Upper lobe of right lung (tissue), 1 donor: ENCODE data around the gene GCH1. TPM values are rescaled to one million over a fixed set of nuclear protein-coding genes. Genes with fewer than 3 reads are reported as not detected.
"Not testable (repeated sequence)": the region's sequence is repeated elsewhere in the genome, so short reads cannot be mapped to it uniquely, and the experiment has no call there.

Source experiments
- ATAC-seq: fragments of 200-7000 bp; cut with Tn5 transposase; one replicate; pipeline ENCODE4 v1.9.1; 2020; ENCODE audit warnings: mild to moderate bottlenecking, moderate library complexity
- DNase-seq: peaks from one replicate; pipeline ENCODE4 v3.0.0-alpha.2; 2020
- H3K27ac ChIP-seq: fragments of 200-600 bp; one replicate; pipeline ENCODE4 v1.8.0; 2022
- H3K27me3 ChIP-seq: fragments of 200-600 bp; one replicate; pipeline ENCODE4 v1.8.0; 2022; ENCODE audit warnings: mild to moderate bottlenecking
- H3K36me3 ChIP-seq: fragments of 200-600 bp; one replicate; pipeline ENCODE4 v1.8.0; 2022
- H3K4me1 ChIP-seq: fragments of 200-600 bp; one replicate; pipeline ENCODE4 v1.8.0; 2022
- H3K4me3 ChIP-seq: fragments of 200-600 bp; one replicate; pipeline ENCODE4 v1.8.0; 2022; ENCODE audit warnings: mild to moderate bottlenecking
- H3K9me3 ChIP-seq: fragments of 200-600 bp; one replicate; pipeline ENCODE4 v1.8.0; 2022
- intact Hi-C: fragments of 100-400 bp; cut with DNase I; formaldehyde crosslinking; loops from one replicate; pipeline ENCODE4 v1.11.0; 2022
- total RNA-seq: library from RNA; stranded (reverse); fragmentation: NEBNext Ultra II Directional; extraction: Animal tissue kit (Norgen Biotek cat#: 25700); gene quantifications from one replicate; pipeline ENCODE4 v1.2.1, GENCODE V29; 2021
- TF ChIP-seq, protein P1 (sequence below): fragments of 200-600 bp; IDR thresholded peaks from one replicate; pipeline ENCODE4 v1.8.0; 2022; ENCODE audit warnings: antibody characterized with exemption
- donor health status: DM: no; HTN: yes; CAD: no; lungs with severe emphysema.

Gene GCH1
- total RNA-seq, 1 donor from 2014 or later, result 14.3 TPM

DNA sequence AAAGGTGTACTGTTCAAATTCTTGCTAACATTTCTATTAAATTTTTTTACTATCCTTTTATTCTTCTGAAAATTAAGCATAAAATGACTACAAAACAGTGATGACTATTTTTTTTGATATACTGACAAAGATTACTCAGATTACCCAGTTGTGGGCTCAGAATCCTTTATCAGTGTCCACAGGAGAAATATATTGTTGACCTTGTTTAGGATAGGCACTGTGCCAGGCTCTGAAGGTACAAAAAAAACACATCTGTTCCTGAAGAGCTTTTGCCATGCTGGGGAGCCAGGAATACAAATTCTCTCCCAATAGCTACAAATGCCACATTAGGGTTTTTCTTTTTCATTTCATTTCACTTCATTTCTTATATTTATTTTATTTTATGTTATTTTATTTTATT, 26.9 kb upstream of the GCH1 start:
- intact Hi-C loops, result no loop called here
- DNase-seq (no peak), ATAC-seq (no peak)
- H3K27ac ChIP-seq, result no peak overlapping the region
- H3K27me3 ChIP-seq, result no peaks in the 10 kb centered on the region
- H3K9me3 ChIP-seq, result no peaks in the 10 kb centered on the region
- TF ChIP-seq, protein P1, sequence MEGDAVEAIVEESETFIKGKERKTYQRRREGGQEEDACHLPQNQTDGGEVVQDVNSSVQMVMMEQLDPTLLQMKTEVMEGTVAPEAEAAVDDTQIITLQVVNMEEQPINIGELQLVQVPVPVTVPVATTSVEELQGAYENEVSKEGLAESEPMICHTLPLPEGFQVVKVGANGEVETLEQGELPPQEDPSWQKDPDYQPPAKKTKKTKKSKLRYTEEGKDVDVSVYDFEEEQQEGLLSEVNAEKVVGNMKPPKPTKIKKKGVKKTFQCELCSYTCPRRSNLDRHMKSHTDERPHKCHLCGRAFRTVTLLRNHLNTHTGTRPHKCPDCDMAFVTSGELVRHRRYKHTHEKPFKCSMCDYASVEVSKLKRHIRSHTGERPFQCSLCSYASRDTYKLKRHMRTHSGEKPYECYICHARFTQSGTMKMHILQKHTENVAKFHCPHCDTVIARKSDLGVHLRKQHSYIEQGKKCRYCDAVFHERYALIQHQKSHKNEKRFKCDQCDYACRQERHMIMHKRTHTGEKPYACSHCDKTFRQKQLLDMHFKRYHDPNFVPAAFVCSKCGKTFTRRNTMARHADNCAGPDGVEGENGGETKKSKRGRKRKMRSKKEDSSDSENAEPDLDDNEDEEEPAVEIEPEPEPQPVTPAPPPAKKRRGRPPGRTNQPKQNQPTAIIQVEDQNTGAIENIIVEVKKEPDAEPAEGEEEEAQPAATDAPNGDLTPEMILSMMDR, result no peak
- H3K4me1 ChIP-seq, result no peaks in the 10 kb centered on the region
- no peak overlapping the region for H3K4me3 ChIP-seq
- H3K36me3 ChIP-seq, result no peaks in the 10 kb centered on the region

DNA sequence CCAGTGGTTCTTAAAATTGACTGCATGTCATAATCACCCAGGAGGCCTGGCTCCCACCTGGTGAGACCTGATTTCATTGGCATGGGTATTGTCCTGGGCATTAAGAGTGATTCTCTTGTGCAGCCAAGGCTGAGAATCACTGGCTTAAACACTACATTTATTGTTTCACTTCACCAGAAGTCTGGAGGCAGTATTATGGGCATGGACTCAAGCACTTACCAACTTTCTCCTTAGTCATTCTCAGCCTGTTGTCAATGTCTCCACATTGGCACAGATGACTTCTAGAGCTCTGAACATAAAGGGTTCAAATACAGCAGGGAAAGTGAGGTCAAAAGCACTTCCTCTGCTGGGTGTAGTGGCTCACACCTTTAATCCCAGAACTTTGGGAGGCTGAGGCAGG, 25.6 kb upstream of the GCH1 start:
- intact Hi-C loops, result no loop called here
- H3K27ac ChIP-seq, result no peak overlapping the region
- no peak overlapping the region for H3K4me3 ChIP-seq
- no peaks in the 10 kb centered on the region for H3K4me1 ChIP-seq
- no peaks in the 10 kb centered on the region for H3K36me3 ChIP-seq
- no peaks in the 10 kb centered on the region for H3K9me3 ChIP-seq
- TF ChIP-seq, protein P1, result no peak
- no peak for DNase-seq
- no peaks in the 10 kb centered on the region for H3K27me3 ChIP-seq
- no peak for ATAC-seq

DNA sequence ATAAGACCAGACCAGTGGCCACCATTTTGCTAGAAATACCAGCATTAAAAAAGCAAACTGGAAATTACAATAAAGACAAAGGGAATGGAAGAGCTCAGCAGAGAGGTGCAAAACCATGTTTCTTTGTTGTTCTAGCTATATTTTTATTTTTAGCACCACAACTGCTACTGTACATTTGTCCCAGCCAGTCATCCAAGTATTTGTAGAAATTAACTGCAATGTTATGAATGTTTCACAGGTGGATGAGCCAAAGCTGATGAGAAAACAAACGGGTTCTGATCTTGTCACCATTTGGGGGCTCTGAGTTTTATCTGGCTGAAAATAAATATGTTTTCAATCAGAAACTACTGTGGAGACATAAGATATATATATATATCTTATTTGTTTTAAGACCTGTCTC, 24.9 kb upstream of the GCH1 start:
- no peak overlapping the region for H3K27ac ChIP-seq
- no peaks in the 10 kb centered on the region for H3K9me3 ChIP-seq
- intact Hi-C loops, result no loop called here
- no peak overlapping the region for H3K4me3 ChIP-seq
- H3K4me1 ChIP-seq, result no peaks in the 10 kb centered on the region
- DNase-seq (no peak), ATAC-seq (no peak)
- no peaks in the 10 kb centered on the region for H3K27me3 ChIP-seq
- TF ChIP-seq, protein P1, result no peak
- no peaks in the 10 kb centered on the region for H3K36me3 ChIP-seq

DNA sequence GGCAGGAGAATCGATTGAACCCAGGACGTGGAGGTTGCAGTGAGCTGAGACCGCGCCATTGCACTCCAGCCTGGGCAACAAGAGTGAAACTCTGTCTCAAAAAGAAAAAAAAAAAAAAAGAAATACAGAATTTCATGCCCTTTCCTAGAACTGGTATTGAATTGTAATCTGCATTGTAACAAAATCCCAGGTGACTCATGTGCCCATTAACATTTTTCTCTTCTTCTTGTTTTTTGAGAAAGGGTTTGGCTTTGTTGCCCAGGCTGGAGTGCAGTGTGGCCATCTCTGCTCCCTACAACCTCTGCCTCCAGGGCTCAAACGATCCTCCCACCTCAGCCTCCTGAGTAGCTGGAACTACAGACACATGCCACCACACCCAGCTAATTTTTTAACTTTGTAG, 23.9 kb upstream of the GCH1 start:
- DNase-seq, H3K27ac ChIP-seq, ATAC-seq, H3K9me3 ChIP-seq, intact Hi-C loops, H3K4me1 ChIP-seq, H3K27me3 ChIP-seq, H3K36me3 ChIP-seq, H3K4me3 ChIP-seq: not testable (repeated sequence)

DNA sequence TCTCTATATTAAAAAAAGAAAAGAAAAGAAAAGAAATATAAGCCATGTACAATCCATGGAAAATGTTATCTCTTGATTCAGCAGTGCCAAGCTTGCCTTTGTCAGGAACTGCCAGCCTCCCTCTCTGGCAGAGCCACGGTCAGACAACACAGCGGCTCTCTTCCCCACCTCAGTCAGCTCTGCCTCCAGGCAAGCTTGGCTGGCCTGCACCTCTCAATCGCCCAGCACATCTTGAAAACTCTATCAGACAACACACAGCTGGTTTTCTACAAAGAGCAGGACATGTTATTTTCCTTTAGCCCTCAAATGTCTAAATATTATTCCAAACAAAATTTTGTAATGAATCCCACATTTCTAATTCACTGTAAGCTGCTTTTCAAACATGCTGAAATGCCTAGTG, 20.0 kb upstream of the GCH1 start:
- Histone ChIP-seq H3K27me3 (no peaks in the 10 kb centered on the region), H3K9me3 (no peaks in the 10 kb centered on the region), H3K27ac (no peak overlapping the region), H3K36me3 (no peaks in the 10 kb centered on the region), H3K4me1 (no peaks in the 10 kb centered on the region), H3K4me3 (no peak overlapping the region)
- intact Hi-C loops, result no loop called here
- DNase-seq, result no peak
- TF ChIP-seq, protein P1, result no peak
- no peak for ATAC-seq

DNA sequence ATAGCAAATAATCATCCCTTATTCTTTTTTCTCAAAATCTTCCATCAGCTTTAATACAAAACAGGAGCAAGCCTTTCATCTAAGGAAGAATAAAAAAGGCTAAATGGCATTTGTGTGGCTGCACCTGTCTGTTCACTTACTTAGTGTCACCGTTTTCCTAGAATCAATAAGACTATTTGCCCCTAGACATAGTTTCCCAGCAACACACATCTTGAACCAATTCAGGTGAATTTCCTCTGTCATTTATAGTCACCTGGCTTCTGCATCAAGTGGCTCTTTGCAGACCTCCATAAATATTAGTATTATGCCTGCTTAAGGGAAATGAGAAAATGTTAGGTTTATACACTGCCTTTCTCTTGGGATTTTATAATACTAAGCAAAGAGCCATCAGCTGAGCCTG, 17.4 kb upstream of the GCH1 start:
- intact Hi-C loops, result no loop called here
- H3K9me3 ChIP-seq, result no peaks in the 10 kb centered on the region
- no peak for DNase-seq
- H3K27me3 ChIP-seq, result no peaks in the 10 kb centered on the region
- H3K4me3 ChIP-seq, result no peak overlapping the region
- no peak for ATAC-seq
- no peaks in the 10 kb centered on the region for H3K4me1 ChIP-seq
- H3K27ac ChIP-seq, result no peak overlapping the region
- TF ChIP-seq, protein P1, result no peak
- no peaks in the 10 kb centered on the region for H3K36me3 ChIP-seq
